Natural killer cell treated with Interleukin-12 subunit alpha and Interleukin-12 subunit beta and Interleukin-15 and Interleukin-18, amount 100 ng/mL, for 72 hours (primary cell): ENCODE measurements around the gene CSNK1G1. TPM values are rescaled to one million over a fixed set of nuclear protein-coding genes. Genes with fewer than 3 reads are reported as not detected.
"Not testable (repeated sequence)": the region's sequence is repeated elsewhere in the genome, so short reads cannot be mapped to it uniquely, and the experiment has no call there.

Source experiments
- ATAC-seq, 2 donors: fragments of 150-1000 bp; cut with Tn5 transposase in 1 of 2; sonication (Bioruptor Pico), chemical (Tn5 transposase) in 1 of 2; 2 replicates each; pipeline ENCODE4 v1.10.0; 2021
- DNase-seq: peaks from one replicate; pipeline ENCODE4 v3.0.0; 2022; ENCODE audit warnings: low spot score
- H3K27ac Mint-ChIP-seq, 2 donors: 1 replicate in 1 of 2; 2 replicates in 1 of 2; pipeline ENCODE4 v1.8.0; 2022; ENCODE audit warnings: mixed read lengths in 2 of 2, mild to moderate bottlenecking in 1 of 2, moderate library complexity in 1 of 2
- H3K27me3 Mint-ChIP-seq, 2 donors: 1 replicate in 1 of 2; 2 replicates in 1 of 2; pipeline ENCODE4 v1.8.0; 2022; ENCODE audit warnings: mixed read lengths in 2 of 2
- H3K36me3 Mint-ChIP-seq: one replicate; pipeline ENCODE4 v1.8.0; 2022; ENCODE audit warnings: mixed read lengths
- H3K4me1 Mint-ChIP-seq, 2 donors: 1 replicate in 1 of 2; 2 replicates in 1 of 2; pipeline ENCODE4 v1.8.0; 2022; ENCODE audit warnings: low read depth in 2 of 2, mixed read lengths in 2 of 2, mild to moderate bottlenecking in 1 of 2
- H3K4me3 Mint-ChIP-seq: one replicate; pipeline ENCODE4 v1.8.0; 2022; ENCODE audit warnings: mixed read lengths
- H3K9me3 Mint-ChIP-seq: 2 replicates; pipeline ENCODE4 v1.8.0; 2022; ENCODE audit warnings: mixed read lengths
- total RNA-seq, 2 donors: library from RNA; stranded (reverse); gene quantifications; one replicate each; pipeline ENCODE4 v1.2.3, GENCODE V29; 2022

CSNK1G1 gene
- total RNA-seq, 2 donors from 2014 or later: 35.4 to 47.5 TPM

DNA sequence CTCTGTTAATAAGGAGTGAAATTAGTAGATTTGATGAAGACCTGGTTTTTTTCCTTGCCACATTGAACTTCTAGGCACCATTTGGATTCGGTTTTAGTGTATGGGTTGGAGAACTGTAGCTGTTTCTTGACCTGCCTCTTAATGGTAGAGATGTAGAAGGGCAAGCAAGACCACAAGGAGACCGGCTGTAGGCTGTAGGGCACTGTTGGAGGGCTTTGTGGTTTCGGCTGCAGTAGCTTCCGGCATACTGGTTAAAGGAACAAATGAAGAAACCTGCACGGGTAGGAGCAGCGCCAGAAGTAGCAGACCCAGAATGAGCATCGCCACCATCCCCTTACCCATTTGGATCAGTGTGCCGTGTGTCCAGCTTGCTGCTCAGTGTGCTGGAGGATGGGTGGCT, 17.4 kb upstream of the CSNK1G1 start:
- ATAC-seq (peak; percentile 68 to 77), DNase-seq (no peak)
- Mint-ChIP-seq H3K9me3 (no peaks in the 10 kb centered on the region), H3K36me3 (no peaks in the 10 kb centered on the region), H3K4me1 (peaks cover 0 to 5% of the 10 kb centered on the region in 2 donors), H3K27me3 (no peaks in the 10 kb centered on the region), H3K4me3 (peak overlapping the region; percentile 51), H3K27ac (peak overlapping the region; percentile 7 to 18)

DNA sequence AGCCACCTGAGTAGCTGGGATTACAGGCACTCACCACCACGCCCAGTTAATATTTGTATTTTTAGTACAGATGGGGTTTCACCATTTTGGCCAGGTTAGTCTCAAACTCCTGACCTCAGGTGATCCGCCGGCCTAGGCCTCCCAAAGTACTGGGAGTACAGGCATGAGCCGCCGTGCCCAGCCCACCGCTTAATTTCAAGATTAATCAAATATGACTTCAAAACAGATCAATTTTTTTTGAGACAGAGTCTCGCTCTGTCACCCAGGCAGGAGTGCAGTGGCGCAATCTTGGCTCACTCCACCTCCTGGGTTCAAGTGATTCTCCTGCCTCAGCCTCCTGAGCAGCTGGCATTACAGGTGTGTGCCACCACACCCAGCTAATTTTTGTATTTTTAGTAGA, 15.4 kb upstream of the CSNK1G1 start:
- not testable (repeated sequence) for H3K27ac Mint-ChIP-seq, H3K27me3 Mint-ChIP-seq, H3K4me3 Mint-ChIP-seq, H3K4me1 Mint-ChIP-seq, DNase-seq, H3K36me3 Mint-ChIP-seq, ATAC-seq, H3K9me3 Mint-ChIP-seq

DNA sequence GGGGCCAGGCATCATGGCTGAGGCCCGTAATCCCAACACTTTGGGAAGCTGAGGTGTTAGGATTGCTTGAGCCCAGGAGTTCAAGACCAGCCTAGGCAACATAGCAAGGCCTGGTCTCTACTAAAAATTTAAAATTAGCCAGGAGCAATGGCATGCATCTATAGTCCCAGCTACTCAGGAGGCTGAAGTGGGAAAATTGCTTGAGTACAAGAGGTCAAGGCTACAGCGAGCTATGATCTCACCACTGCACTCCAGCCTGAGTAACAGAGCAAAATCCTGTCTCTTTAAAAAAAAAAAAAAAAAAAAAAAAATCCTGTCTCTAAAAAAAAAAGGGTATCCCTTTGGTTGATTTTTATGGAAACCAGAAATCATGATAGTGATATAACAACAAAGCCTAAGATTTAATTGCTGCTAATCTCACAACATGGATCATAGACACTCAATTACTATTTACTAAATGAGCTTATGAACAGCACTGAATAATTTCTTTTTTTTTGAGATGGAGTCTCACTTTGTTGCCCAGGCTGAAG, 13.2 kb upstream of the CSNK1G1 start:
- H3K9me3 Mint-ChIP-seq: no peaks in the 10 kb centered on the region
- H3K36me3 Mint-ChIP-seq: no peaks in the 10 kb centered on the region
- DNase-seq: no peak
- no peaks in the 10 kb centered on the region for H3K27me3 Mint-ChIP-seq
- peaks cover 0 to 5% of the 10 kb centered on the region in 2 donors for H3K4me1 Mint-ChIP-seq
- no peak overlapping the region for H3K27ac Mint-ChIP-seq
- no peak for ATAC-seq
- H3K4me3 Mint-ChIP-seq: no peak overlapping the region

DNA sequence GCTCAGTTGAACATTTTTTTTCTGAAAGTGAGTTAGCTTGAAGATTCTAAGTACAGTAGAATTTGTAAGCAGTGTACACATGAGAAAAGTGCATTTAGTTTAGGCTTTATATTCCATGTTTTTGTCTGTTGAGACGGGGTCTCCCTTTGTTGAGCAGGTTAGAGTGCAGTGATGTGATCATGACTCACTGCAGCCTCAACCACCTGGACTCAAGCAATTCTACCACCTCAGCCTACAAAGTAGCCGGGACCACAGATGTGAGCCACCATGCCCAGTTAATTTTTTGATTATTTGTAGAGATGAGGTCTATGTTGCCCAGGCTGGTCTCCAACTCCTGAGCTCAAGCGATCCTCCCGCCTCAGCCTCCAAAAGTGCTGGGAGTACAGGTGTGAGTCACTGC, 5.3 kb upstream of the CSNK1G1 start:
- no peaks in the 10 kb centered on the region for H3K9me3 Mint-ChIP-seq
- ATAC-seq (no peak), DNase-seq (no peak)
- no peaks in the 10 kb centered on the region for H3K36me3 Mint-ChIP-seq
- peaks cover 8 to 12% of the 10 kb centered on the region in 2 donors for H3K4me1 Mint-ChIP-seq
- no peak overlapping the region for H3K27ac Mint-ChIP-seq
- no peak overlapping the region for H3K4me3 Mint-ChIP-seq
- no peaks in the 10 kb centered on the region for H3K27me3 Mint-ChIP-seq

DNA sequence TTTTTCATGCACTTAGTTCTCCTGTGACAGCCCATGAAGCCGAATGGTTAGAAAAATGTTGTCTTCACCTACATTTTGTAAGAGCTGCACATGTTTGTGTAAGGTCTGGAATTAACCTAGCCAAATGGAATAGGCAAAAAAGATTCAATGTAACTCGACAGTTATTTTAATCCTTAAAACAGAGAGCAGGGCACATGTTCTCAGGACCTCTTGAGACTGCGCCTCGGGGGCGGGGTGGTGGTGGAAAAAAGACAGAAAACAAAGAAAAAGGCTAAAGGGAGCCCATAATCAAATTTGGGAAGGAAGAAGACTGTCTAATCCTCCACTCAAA, 702 bp upstream of the CSNK1G1 start:
- Mint-ChIP-seq H3K4me3 (peak overlapping the region; percentile 95), H3K4me1 (peaks cover 19 to 23% of the 10 kb centered on the region in 2 donors), H3K36me3 (no peaks in the 10 kb centered on the region), H3K27ac (peak overlapping the region; percentile 73 to 91), H3K27me3 (no peaks in the 10 kb centered on the region), H3K9me3 (no peaks in the 10 kb centered on the region)
- ATAC-seq (no peak), DNase-seq (no peak)

DNA sequence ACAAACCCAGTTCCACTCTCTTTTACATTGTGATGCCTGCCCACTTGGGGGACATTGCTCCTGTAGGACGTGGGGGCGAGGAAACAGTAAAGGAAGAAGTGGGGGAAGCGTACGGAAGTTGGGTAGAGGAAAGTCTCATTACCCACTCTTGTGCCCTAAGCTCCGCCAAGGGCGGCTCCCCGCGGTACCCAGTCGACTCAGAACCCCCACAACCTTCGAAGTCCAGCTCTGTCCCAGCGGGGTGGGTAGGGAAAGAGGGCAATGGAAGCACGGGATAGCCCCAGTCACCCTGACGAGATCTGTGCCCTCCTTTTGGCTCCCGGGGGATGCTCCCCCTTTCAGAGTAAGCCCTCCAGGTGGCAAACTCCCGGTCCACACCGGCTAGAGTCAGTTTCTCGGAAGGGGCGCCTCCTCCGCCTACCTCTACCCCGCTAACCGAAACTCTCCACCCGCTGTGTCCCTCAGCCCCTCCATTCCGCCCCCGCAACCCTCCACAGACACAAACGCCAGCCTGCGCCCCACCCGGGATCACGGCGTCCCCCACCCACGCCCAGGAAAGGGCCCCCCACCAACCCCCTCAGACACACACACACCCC, 527 bp downstream of the CSNK1G1 start:
- Mint-ChIP-seq H3K9me3 (no peaks in the 10 kb centered on the region), H3K4me1 (peaks cover 22 to 23% of the 10 kb centered on the region in 2 donors), H3K4me3 (peak overlapping the region; percentile 95), H3K27ac (peak overlapping the region; percentile 73 to 91), H3K36me3 (no peaks in the 10 kb centered on the region), H3K27me3 (no peaks in the 10 kb centered on the region)
- peak; percentile 1 to 48 for ATAC-seq
- DNase-seq: no peak

DNA sequence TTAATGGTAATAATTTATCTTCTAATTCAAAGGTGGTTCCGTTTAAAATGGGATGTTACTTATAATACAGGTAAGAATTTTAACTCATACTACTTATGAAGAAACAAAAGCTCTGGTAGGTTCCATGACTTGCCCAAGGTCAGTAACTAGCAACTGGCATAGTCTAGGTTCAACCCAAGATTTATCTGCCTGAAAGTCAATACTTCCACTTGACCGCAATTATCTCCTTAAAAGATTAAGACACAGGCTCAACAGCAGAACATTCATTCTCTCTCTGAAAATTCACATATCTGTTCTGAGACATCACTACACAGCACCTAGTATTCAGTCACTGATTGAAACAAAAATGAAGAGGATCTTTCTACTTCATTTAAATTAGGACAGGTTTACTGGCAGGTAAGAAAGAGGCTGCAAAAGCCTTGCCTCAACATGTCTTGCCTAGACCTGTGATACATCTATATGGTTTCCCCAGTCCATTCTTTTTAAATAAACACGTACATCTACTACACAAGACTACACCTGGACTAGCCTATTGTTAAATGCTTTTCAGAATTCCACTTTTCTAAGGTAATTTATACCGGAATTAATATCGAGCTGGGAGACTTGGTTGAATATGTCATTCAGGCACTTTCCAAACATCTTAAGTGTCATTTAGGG, 1.2 kb downstream of the CSNK1G1 start:
- ATAC-seq (no peak), DNase-seq (no peak)
- H3K27ac Mint-ChIP-seq: peak overlapping the region; percentile 73 to 91
- H3K4me1 Mint-ChIP-seq: peaks cover 22 to 23% of the 10 kb centered on the region in 2 donors
- H3K9me3 Mint-ChIP-seq: no peaks in the 10 kb centered on the region
- H3K27me3 Mint-ChIP-seq: no peaks in the 10 kb centered on the region
- peak overlapping the region; percentile 95 for H3K4me3 Mint-ChIP-seq
- H3K36me3 Mint-ChIP-seq: no peaks in the 10 kb centered on the region

DNA sequence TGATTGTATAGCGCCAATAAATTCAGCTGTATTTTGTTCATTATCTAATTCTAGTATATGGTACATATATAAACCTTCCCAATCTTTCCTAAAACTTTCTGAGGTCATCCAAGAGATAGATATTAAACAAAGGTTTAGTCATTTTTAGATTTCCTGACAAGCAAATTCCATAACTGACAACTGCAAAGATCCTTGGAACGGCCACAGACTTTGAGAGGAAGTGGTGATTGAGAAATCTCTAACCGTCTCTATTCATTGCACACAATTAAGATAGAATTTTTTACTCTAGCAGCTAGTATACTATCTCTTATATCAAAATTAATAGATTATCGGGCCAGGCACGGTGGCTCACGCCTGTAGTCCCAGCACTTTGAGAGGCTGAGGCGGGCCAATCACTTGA, 4.7 kb downstream of the CSNK1G1 start:
- no peak for DNase-seq
- ATAC-seq: no peak
- Mint-ChIP-seq H3K27ac (no peak overlapping the region), H3K4me1 (peaks cover 14 to 15% of the 10 kb centered on the region in 2 donors), H3K4me3 (no peak overlapping the region), H3K9me3 (no peaks in the 10 kb centered on the region), H3K36me3 (peaks cover 10% of the 10 kb centered on the region), H3K27me3 (no peaks in the 10 kb centered on the region)

DNA sequence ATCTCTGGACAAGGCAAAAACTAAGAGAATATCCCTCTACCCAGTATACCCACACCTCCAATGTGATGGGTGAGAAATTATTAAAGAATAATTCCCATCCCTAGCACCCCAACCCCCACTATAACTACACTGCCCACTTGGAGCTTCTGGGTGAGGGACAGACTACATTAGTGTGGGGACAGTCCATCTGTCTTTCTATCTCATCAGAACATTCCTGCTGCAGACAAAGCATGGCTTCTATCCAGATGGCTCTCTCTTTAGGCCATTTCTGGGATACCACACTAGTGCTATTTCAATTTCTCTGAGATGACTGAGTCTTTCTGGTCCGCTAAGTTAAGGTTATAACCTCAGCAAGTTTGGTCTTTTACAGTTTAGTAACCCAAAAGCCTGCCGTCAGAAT, 6.6 kb downstream of the CSNK1G1 start:
- no peak for ATAC-seq
- no peak for DNase-seq
- Mint-ChIP-seq H3K27me3 (no peaks in the 10 kb centered on the region), H3K36me3 (peaks cover 10% of the 10 kb centered on the region), H3K27ac (no peak overlapping the region), H3K9me3 (no peaks in the 10 kb centered on the region), H3K4me1 (peaks cover 3 to 4% of the 10 kb centered on the region in 2 donors), H3K4me3 (no peak overlapping the region)

DNA sequence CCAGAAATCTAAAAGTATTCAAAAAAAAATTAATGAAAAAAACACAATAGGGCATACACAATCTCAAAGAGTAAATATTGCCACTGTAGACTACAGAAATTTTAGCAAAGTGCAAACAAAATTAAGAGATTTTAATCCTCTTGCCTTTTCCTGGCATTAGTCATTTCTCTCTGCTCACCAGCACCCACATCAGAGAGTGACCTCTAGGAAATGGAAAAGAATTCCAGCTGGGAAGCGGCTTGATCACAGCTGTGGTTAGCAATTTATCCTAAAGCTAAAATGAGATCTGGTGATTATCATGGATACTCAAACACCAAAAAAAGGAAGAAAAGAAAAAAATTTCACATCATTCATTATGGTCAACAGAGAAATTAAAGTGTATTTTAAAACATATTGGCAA, 7.5 kb downstream of the CSNK1G1 start:
- no peak for DNase-seq
- peaks cover 10% of the 10 kb centered on the region for H3K36me3 Mint-ChIP-seq

DNA sequence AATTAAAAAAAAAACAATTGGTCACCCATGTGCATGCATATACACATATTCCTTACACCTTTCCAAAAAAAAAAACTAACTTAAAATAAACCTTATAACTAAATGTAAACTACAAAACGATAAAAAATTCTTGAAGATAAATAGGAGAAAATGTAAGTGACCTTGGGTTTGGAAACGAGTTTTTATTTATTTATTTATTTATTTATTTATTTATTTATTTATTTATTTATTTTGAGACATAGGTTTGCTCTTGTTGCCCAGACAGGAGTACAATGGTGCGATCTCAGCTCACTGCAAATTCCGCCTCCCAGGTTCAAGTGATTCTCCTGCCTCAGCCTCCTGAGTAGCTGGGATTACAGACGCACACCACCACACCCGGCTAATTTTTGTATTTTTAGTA, 9.7 kb downstream of the CSNK1G1 start:
- not testable (repeated sequence) for DNase-seq, H3K9me3 Mint-ChIP-seq, H3K4me3 Mint-ChIP-seq, ATAC-seq, H3K27me3 Mint-ChIP-seq, H3K27ac Mint-ChIP-seq
- H3K36me3 Mint-ChIP-seq: peaks cover 10% of the 10 kb centered on the region
- peaks cover 4 to 12% of the 10 kb centered on the region in 2 donors for H3K4me1 Mint-ChIP-seq

More for the DNA sequence above, 7.5 kb downstream of the CSNK1G1 start:
- H3K27ac Mint-ChIP-seq: no peak overlapping the region
- peaks cover 4% of the 10 kb centered on the region in 2 donors for H3K4me1 Mint-ChIP-seq
- H3K9me3 Mint-ChIP-seq: no peaks in the 10 kb centered on the region
- no peaks in the 10 kb centered on the region for H3K27me3 Mint-ChIP-seq
- ATAC-seq: no peak
- no peak overlapping the region for H3K4me3 Mint-ChIP-seq

DNA sequence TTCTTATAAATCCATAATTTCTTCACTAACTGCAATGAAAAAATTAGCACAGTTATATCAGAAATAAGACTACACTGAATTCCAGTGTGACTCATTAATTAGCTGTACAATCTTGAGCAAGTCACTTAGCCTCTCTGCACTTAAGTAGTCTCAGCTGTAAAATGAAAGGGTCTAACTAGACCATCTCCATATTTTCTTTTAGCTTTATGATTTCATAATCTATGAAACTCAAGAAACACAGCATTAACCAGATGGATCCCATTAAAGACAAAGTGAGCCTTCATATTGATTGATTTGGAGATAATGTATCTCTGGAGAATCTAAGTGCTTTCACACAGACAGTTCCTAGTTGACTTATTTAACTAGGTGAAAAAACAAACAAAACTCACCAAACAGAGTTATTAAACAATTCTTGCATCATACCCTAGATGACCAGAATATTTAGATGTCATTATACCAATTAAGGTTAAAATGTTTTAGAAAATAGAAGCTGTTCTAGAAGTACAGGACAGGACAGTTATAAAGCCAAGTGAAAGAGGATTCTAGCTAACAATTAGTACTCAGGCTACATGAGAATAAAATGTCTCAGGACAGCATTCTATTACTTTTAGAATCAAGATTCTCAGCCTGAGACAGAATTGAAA, 11.2 kb downstream of the CSNK1G1 start:
- Mint-ChIP-seq H3K27me3 (no peaks in the 10 kb centered on the region), H3K4me3 (no peak overlapping the region), H3K4me1 (peaks cover 4 to 10% of the 10 kb centered on the region in 2 donors), H3K36me3 (peaks cover 10% of the 10 kb centered on the region), H3K9me3 (no peaks in the 10 kb centered on the region), H3K27ac (no peak overlapping the region)
- DNase-seq: no peak
- ATAC-seq: no peak

DNA sequence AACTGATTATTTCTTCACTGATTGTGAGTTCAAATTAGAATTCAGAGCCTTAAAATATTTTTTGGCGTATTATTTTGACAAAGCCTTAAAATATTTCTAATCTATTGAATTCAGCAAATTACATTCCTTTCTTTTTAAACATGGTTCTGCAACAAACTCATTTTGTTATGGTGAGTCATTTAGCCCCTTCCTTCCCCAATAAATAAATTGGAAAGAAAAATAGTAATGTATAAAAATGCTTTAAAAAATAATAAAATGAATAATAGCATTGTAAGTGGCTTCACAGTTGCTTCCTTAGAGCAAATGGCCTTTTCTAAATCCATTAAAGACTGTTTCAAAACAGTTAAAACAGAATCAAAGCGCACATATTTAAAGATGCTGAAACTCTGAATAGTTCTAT, 12.1 kb downstream of the CSNK1G1 start:
- H3K36me3 Mint-ChIP-seq: peaks cover 10% of the 10 kb centered on the region
- H3K4me3 Mint-ChIP-seq: no peak overlapping the region
- no peak for DNase-seq

DNA sequence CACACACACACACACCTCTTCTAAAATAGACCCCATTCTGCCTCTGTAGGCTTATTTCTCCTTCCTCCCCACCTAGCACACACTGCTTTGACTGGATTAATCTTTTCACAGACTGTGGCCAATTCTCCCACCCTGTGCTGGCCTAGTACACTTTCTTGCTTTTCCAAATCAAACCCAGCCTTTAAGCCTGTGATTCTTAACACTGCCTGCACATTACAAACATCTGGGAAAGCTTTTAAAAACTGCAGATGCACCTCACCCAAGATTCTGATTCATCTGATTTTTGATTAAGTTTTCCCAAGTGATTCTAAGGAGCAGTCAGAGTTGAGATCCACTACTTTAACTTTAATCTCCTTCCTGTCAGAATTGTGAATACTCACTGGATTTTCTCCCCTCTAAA, 12.8 kb downstream of the CSNK1G1 start:
- no peak for ATAC-seq
- H3K27me3 Mint-ChIP-seq: no peaks in the 10 kb centered on the region
- no peak for DNase-seq
- no peaks in the 10 kb centered on the region for H3K9me3 Mint-ChIP-seq
- no peak overlapping the region for H3K4me3 Mint-ChIP-seq
- H3K36me3 Mint-ChIP-seq: peaks cover 5% of the 10 kb centered on the region
- peaks cover 4 to 10% of the 10 kb centered on the region in 2 donors for H3K4me1 Mint-ChIP-seq
- H3K27ac Mint-ChIP-seq: no peak overlapping the region

More for the DNA sequence above, 12.1 kb downstream of the CSNK1G1 start:
- Mint-ChIP-seq H3K9me3 (no peaks in the 10 kb centered on the region), H3K27ac (no peak overlapping the region), H3K27me3 (no peaks in the 10 kb centered on the region), H3K4me1 (peaks cover 4 to 10% of the 10 kb centered on the region in 2 donors)
- ATAC-seq: no peak
